Measurements from ENCODE around the gene MCM5.
"Not testable (repeated sequence)": the region's sequence is repeated elsewhere in the genome, so short reads cannot be mapped to it uniquely, and the experiment has no call there.

The MCM5 gene

DNA sequence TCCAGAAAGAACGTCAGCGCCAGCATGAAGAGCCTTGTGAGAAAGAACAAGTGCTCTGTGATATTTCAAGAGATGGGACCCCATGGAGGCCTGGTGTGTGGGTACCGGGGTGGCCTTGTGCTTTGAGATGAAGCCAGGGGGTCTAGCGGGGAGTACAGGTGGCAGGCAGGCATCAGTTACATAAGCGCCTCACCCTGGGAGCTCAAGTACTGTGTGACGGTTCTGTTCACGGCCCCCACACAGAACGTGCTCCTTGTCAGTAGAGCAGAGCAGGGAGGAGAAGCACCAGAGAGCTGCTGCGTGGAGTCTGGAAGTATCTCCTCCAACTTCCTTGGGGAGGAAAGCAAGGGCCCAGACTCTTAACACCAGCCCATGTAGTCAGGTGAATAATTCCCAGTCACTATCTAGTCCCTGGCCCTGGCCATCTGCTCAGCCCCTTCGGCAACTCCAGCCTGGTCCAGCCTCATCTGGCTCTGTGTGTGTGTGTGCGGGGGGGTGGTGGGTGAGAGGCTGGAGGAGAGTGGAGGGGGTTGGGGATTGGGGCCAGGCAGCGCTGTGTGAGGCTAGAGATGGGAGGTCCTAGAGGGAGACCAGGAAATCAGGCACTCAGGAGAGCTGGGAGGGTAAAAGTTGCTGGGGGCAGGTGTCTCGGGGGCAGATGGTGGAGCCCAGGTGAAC, 32.4 kb downstream of the MCM5 start:
- no peak for DNase-seq (ENCODE audit: low spot score)

DNA sequence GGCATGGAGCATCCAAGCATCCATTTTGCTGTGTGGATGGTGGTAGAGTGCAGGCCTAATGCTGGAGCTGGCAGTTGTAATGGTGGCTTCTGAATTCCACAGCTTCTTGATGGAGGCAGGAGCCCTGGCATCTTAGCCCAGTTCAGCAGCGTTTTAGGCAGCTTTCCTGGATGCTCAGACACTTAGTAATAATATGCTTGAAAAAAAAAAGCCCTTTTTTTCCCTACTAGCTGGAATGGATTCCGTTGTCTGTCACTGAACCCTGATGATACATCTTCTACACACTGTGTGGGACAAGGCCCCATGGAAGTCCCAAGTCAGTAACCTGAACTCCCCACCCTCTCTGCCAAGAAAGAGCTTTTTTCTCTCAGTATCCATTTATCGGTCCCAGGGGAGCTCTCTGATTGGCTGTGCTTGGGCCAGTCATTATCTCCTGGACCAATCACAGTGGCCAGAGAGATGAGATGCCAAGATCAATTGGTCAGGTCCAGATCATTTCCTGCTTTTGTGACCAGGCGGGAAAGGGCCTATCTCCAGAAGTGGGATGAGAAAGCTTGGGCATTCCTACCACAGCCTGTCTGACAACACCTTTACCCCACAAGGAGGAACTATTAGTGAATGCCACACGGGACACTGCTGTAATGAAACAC, 34.2 kb downstream of the MCM5 start:
- no peak for DNase-seq (ENCODE audit: low spot score)

DNA sequence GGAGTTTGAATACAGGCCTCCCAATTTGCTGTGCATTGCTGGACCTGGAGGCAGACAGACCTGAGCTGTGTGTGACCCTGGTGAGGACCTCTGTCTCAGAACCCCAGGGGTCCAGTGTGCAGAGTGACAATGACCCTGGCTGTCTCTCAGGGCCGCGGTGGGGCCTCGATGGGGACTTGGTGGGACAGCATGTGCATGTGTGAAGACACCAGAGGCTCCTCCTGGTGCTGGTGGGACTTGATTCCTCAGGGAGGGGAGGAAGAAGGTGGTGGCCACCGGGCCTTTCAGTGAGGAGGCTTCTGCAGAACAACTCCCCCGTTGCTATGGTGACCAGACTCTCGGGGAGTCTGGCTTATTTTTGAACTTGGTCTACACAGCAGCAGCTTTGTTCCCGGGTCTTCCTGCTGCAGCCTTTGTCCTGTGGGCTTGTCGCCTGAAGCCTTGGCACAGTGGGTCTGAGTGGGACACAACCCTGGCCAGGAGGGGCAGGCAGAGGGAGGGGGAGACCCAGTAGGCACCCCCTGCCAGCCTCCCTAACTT, 35.3 kb downstream of the MCM5 start:
- DNase-seq (ENCODE audit: low spot score): no peak

DNA sequence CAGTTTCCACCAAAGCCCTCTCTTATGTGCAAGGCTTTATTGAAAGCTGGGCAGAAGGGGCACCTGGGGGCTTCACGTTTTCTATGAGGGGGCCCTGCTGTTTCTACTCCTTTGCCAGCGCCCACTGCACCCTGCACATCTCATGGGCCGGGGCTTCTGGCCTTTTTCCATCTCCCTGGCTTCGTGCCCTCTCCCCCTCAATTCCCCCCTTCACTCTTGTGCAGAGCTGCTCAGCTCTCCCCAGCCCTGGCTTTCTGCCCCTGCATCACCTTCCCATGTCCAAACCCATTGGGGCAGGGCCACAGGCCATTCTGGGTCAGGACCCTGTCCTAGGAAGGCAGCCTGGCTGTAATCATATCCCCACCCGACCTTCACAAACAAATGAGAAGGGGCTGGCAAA, 36.5 kb downstream of the MCM5 start:
- DNase-seq (ENCODE audit: low spot score): no peak

DNA sequence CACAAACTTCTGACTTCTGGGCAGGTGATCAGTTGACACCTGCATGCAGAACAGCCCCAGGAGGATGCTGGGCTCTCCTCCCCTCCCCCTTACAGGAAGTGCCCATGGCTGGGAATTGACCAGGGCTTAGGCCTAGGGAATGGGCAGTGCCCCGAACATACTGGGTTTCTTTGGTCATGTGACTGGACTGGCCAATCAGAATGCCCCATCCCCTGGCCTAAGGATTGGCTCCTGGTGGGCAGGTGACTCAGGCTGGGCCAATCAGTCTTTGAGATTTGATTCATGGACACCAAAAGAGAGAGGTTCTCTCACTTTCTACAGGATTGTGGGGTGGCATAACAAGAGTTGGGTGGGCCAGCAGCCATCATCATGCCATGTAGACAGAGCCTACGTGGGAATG, 37.1 kb downstream of the MCM5 start:
- peak; percentile 31 for DNase-seq (ENCODE audit: low spot score)

DNA sequence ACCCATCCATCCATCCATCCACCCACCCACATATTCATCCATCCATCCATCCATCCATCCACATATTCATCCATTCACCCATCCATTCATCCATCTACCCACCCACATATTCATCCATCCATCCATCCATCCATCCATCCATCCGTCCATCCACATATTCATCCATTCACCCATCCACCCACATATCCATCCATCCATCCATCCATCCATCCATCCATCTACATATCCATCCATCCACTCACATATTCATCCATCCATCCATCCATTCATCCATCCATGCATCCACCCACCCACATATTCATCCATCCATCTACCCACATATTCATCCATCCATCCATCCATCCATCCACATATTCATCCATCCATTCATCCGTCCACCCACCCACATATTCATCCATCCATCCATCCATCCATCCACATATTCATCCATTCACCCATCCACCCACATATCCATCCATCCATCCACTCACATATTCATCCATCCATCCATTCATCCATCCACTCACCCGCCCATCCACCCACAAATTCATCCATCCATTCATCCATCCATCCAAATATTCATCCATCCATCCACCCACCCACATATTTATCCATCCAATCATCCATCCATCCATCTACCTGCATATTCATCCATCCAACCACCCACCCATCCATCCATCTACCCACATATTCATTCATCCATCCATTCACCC, 38.9 kb downstream of the MCM5 start:
- not testable (repeated sequence) for DNase-seq (ENCODE audit: low spot score)

DNA sequence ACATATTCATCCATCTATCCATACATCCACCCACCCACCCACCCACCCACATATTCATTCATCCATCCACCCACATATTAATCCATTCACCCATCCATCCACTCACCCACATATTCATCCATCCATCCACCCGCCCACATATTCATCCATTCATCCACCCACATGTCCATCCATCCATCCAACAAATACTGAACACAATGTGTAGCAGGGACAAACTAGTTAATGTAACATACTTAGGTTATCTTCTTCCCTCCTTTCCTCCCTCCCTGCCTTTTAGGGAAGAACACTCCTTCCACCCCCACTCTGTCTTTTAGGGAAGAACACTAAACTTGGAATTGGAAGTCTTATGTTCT, 39.4 kb downstream of the MCM5 start:
- no peak for DNase-seq (ENCODE audit: low spot score)

DNA sequence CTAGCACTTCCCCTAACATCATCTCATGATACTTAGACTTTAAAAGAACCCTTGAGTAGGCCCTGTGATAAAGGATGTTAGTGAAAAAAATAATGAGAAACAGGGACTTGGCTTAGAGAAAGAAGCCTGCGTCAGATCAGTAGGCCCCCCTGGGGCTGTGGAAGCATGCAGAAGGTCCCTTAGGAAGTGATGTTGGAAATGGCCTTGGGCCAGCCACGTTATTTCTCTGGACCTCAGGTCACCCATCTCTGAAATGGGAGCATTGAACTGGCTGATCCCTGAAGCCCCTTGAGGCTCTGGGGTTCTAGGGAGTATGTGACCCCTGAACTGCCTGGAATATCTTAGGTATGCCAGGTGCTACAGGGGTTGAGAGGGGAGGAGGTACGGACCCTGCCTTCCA, 40.2 kb downstream of the MCM5 start:
- DNase-seq (ENCODE audit: low spot score): no peak

DNA sequence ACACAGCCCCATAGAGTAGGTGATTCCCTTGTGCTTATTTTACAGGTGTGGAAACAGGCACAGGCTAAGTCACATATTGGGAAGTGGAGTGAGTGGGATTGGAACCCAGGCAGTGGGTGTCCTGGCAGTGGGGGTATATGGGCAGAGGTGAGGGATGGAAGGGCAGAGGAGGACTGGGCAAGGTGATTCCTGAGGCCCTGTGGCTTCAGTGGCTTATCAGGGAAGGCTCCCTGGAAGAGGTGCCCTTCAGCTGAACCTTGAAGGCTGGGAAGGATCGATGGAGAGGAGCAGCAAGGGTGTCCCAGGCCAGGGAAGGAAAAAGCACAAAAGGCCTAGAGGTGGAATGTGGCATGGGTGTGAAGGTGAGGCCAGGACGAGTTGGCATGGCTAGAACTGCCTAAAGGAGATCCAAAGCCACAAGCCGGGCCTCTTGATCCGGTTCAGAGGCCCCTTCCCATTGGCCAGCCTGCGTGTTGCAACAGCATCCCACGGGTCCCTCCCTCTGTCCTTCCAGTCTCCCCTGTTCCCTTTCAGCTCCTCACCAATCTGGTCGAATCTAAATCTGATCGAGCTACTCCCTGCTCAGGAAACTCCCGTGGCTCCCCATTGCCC, 41.7 kb downstream of the MCM5 start:
- DNase-seq (ENCODE audit: low spot score): no peak

DNA sequence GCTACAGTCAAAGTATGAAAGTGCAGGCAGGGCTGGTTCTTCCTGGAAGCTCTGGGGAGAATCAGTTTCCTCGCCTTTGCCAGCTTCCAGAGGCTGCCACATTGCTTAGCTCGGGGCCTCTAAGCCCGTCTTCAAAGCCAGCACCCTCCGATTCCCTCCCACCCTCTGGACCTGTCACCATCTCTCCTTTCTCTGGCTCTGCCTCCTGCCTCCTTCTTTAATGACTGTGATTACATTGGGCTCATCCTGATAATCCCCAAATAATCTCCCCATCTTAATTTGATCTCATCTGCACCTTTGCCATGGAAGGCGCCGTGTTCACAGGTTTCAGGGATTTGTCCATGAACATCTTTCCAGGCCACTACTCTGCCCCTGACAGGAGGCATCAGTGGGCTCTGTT, 42.5 kb downstream of the MCM5 start:
- no peak for DNase-seq (ENCODE audit: low spot score)

DNA sequence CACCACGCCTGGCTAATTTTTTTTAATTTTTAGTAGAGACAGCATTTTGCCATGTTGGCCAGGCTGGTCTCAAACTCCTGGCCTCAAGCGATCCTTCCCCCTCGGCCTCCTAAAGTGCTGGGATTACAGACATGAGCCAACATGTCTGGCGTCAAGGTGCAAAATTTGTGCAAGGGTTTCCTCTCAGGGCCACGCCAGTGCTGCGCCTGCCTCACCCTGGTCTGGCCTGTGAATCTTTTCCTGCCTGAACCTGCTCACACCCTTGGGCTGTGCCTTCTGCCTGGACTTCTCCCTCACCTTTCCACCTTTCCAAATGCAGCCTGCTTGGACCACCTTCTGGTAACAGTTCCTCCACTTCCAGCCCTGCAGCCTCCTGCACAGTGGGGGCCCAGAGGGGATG, 43.4 kb downstream of the MCM5 start:
- DNase-seq (ENCODE audit: low spot score): no peak

DNA sequence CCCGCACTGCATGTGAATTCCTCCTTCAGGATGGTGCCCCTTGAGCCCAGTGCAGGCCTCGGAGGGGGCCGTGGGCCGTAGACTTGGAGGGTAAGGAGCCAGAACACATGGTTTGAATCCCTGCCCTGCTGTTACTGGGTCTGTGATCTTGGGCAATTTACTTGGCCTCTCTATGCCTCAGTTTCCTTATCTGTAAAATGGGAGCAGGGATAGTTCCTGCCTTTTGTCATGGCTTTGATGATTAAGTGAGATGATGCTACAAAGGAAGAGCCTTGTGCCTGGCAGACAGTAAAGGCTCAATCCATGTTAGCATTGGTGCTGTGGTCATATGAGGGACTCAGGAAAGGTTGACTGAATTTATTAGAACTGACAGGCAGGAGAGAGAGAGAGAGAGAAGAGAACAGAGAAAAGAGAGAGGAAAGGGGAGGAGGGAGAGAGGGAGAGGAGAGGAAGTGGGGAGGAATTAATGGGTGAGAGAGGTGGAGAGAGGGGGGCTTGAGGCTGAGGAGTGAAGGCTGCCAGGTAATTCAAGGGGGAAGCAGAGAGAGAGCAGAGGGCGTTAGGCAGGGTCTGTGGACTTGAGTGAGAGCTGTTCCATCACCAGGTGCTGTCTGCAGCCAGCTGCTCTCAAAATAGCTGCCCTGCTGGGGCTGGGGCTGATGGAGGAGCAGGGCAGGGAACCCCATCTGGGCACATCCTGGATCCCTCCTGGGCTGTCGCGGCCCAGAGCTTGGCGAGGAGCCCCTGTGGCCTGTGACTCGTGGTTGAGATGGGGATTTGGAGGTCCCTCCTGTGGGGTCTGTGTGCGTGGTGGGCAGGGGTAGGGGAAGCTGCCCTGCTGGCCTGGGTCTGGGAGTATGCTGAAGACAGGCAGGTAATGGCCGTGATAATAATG, 44.1 kb downstream of the MCM5 start:
- DNase-seq (ENCODE audit: low spot score): no peak

DNA sequence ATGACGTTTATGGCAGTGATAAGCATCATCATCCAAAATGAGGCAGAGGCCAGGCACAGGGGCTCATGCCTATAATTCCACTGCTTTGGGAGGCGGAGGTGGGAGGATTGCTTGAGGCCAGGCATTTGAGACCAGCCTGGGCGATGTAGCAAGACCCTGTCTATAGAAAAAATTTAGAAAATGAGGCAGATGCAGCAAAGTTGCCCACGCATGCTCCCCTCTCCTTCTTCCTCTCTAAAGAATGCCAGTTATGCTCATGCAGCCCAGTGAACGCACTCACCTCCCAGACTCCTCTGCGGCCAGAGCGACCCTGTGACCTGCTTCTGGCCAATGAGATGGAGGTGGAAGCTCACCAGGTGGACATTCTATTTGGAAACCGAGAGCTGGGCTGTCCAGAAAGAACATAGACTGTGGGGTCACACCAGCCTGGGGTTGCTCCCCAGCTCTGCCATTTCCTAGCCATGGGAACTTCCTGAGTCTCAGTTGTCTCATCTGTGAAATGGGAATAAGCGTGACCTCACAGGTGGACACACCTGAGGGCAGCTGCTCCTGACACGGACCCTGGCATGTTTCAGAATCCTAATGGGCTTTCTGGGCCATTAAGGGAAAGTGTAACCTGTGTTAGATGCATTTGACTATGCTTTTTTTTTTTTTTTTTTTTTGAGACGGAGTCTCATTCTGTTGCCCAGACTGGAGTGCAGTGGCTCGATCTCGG, 44.9 kb downstream of the MCM5 start:
- DNase-seq (ENCODE audit: low spot score): no peak

DNA sequence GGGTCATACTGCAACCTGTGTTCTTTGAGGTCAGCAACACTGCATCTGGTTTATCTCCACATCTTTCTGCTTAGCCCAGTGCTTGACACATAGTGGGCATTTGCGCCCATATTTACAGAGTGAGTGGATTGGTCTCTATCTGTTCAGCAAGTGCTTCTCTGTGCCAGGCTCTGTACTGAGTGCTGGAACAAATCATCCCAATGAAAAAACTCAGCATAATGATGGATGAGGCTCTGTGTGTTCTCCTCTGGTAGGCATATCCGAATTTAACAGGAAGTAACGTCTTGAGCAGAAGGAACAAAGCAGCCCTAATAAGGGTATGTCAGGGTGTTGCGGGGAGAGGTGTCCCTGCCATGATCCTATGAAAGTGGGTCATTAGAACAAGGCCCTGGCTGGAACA, 46.0 kb downstream of the MCM5 start:
- DNase-seq (ENCODE audit: low spot score): no peak

DNA sequence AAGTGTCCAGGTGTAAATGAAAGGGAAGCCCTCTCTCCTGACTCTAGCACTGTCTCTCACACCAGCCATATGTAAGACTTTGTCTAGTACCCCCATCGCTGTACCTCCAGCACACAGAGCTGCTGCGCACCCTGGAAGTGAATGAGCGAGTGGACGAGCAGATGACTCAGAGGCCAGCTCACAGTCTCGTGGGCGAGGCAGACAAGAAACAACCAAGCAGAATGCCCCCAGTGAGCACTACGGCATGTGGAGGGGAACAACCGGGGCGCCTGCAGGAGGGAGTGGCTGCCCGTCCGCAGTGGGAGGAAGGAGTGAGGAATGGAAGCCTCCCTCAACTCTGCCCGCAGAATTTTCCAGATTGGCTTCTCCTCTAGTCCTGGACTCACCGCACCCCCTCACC, 46.4 kb downstream of the MCM5 start:
- DNase-seq (ENCODE audit: low spot score): peak; percentile 62

DNA sequence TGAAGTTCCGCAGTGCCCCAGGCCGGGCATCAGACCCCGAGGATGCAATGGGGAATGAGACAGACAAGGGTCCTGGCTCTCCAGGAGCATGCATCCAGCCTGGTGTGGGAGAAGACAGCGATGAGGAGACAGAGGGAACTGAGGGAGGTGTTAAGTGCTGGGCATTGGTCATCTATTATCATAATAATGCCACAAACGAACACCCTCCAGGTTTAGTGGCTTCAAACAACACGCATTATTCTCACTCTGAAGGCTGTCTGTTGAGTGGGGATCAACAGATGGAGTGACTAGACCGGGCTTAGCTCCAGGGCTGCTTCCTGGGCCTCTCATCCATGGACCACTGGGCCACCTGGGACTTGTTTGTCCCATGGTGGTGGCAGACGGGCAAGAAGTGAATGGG, 48.6 kb downstream of the MCM5 start:
- DNase-seq (ENCODE audit: low spot score): no peak

DNA sequence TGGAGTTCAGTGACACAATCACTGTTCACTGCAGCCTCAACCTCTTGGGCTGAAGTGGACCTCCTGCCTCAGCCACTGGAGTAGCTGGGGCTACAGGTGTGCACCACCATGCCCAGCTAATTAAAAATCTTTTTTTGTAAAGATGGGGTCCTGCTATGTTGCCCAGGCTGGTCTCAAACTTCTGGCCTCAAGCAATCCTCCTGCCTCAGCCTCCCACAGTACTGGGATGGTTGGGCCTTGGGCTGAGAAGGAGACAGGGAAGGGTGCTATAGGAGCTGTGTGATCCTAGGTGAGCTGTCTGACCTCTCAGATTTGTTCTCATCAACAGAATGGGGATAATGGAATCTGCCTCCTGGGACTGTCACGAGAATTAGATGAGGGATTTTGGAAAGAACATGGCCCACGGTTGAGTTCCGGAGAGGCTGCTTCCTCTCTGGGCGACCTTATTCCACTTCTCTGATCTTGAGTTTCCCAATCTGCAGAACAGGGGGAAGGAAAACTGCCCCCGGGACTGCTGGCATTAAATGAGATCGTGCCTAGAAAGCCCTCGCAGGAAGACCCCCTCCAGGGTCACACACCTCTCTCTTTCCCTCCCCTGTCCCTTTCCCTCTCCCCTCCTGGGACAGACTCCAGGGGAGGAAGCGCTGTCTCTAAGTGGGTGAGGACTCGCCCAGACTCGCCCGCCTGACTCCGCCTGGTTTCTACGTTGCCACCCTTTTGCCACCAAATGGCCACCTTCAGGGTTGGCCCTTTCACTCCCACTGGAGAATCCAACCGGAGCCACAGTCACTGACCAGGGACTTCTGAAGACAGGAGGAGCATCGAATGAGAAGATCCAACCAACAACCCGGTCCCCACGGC, 50.1 kb downstream of the MCM5 start:
- no peak for DNase-seq (ENCODE audit: low spot score)

DNA sequence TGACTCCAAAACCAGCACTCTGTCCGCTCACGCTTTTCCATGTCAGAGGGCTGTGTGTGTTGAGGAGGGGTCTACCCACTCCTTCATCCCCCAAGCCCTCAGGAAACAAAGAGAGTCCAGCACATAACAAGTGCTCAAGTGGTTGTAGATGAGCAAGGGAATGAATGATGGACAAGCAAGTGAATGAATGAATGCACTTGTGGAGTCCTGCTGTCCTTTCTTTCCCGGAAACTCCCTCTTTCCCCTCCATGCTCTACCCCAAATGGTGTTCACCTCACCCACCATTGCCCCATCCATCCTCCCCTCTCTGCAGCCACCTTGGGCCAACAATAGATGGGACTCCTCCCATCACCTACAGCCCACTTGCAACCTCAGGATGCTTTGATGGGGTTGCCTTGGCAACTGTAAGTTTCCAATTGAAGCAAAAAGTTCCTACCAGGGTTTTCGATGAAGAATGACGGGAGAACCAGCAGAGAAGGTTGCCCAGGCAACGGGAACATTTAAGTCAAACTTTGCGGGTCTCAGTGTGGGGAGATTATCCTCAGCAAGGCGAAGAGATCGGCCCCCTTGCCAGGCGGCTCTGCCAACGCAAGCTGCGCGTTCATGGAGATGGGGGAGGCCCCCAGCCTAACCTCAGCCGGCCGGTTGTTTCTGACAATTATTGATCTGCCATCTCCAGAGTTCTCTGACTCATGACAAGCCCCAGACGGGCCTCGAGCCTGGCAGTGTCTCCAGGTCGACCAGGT, 51.1 kb downstream of the MCM5 start:
- DNase-seq (ENCODE audit: low spot score): no peak

DNA sequence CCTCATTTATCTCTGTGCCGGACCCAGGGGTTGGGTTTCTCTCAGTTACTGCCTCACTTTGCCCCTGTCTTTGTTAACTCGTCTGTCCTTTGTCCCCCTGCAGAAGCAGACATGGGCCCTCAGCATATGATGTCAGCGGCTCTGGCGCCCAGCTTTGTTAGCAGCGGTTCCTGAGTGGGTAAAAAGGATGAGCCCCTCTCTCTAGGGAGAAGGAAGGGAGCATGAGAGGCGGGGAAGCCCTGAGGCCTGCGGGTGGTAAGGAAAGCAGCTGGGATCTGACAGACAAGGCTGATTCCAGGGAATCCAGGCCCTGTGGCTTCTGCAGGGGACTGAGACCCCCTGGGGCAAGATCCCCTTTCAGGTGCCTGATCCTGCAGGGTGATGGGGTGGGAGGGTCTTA, 51.7 kb downstream of the MCM5 start:
- no peak for DNase-seq (ENCODE audit: low spot score)
